GM21390 (cell line): ENCODE results near the gene STEAP1.
A peak's percentile ranks its signal among the peaks of the same experiment; 100 is the strongest.
"Not testable (repeated sequence)": the region's sequence is repeated elsewhere in the genome, so short reads cannot be mapped to it uniquely, and the experiment has no call there.

Experiments
- ATAC-seq: cut with Tn5 transposase; IDR thresholded peaks from one replicate; pipeline ENCODE4 v1.9.1; 2021; ENCODE audit not compliant: unreplicated experiment

Gene STEAP1

GRCh38 chr7:90173127-90173844, 19.0 kb downstream of the STEAP1 start:
- peak; percentile 90 for ATAC-seq

GRCh38 chr7:90175667-90176066, 21.4 kb downstream of the STEAP1 start:
- no peak for ATAC-seq

DNA sequence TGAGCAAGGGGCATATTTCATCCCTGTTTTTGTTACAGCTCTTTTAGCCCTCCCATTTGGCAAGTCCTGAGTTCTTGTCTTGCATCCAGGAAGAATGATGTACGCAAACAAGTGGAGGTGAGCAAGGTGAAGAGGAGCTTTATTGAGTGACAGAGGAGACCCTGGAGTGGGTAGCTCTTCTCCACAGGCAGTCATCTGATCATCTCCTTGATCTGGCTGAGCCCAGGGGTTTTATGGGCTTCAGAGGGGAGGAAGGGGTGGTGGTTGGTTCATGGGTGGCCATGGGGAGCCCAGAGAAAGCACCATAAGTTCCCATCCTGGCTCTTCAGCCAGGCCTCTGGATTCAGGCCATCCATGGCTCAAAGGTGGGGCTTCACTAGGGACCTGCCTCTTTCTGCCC, 21.9 kb downstream of the STEAP1 start:
- ATAC-seq = no peak

- ATAC-seq = no peak
These were observed 23.9 kb downstream of the STEAP1 start for GRCh38 chr7:90178166-90178565.

GRCh38 chr7:90178679-90179278, 24.5 kb downstream of the STEAP1 start:
- peak; percentile 98 for ATAC-seq

GRCh38 chr7:90180011-90180585, 25.8 kb downstream of the STEAP1 start:
- ATAC-seq = no peak

- no peak for ATAC-seq
These were observed 26.4 kb downstream of the STEAP1 start for GRCh38 chr7:90180649-90181048.

GRCh38 chr7:90181485-90181884, 27.2 kb downstream of the STEAP1 start:
- no peak for ATAC-seq

DNA sequence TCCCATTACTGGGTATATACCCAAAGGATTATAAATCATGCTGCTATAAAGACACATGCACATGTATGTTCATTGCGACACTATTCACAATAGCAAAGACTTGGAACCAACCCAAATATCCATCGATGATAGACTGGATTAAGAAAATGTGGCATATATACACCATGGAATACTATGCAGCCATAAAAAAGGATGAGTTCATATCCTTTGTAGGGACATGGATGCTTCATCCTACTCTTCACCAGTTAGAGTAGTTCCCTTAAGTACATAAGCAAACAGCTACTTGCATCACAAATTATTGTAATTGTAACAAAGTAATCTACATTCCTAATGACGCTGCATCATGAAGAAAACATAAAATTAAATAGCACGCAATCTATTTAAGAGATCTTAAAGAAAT, 32.0 kb downstream of the STEAP1 start:
- ATAC-seq = not testable (repeated sequence)

GRCh38 chr7:90187507-90188050, 33.3 kb downstream of the STEAP1 start:
- no peak for ATAC-seq

DNA sequence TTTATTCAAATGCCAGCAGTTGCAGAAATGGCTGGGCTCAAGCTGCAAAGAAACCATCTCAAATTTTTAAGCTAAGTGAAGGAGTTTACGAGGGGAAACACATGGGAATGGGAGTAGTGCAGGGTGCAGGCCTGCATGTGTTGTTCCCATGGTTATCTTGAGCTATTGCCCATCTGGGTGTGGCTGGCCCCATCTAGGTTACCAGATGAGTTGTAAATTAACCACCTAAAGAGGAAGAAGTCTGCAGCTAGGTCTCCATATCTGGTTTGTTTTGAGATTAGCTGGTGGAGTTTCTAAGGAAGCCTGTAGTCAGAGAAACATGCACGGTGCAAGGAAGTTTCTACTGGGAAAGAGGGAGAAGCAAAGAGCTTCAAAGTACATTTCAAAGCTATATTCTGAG, 34.0 kb downstream of the STEAP1 start:
- ATAC-seq = peak; percentile 92

DNA sequence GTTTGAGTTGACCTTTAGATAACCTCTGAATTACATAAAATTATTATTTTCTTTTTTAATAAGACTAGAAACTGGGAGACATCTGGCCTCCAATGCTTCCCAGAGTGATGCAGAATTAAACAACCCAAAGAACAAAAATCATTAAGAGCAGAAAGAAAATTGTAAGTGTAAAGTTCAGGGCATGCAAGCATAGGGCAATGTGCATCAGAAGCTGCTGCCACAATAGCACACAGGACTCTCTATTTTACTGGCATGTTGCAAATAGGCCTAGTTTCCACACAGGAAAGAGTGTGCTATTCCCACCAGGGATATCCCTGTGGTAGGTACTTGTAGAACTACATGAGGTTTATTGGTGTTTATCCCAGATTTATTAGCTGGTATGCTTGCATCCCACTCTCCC, 36.7 kb downstream of the STEAP1 start:
- ATAC-seq = no peak

DNA sequence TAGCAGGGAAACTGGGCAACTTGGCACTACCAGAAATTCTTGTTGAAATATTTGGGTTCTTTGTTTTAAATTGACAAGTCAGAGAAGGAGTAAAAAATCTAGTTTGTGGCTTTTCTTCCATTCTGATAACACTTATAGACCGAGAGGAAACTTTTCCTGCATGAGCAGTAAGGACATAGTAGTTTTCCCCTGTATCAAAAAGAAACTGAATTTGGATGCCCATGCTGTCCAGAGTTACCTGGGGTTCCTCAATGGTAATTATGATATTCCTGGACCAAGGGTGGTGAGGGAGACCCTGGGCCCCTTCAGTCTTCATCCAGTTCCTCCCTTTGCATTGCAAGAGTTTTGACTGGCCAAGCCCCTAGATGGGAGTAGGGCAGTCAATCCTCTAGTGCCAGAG, 37.4 kb downstream of the STEAP1 start:
- no peak for ATAC-seq

- no peak for ATAC-seq
These were observed 38.8 kb downstream of the STEAP1 start for GRCh38 chr7:90192876-90193750.

DNA sequence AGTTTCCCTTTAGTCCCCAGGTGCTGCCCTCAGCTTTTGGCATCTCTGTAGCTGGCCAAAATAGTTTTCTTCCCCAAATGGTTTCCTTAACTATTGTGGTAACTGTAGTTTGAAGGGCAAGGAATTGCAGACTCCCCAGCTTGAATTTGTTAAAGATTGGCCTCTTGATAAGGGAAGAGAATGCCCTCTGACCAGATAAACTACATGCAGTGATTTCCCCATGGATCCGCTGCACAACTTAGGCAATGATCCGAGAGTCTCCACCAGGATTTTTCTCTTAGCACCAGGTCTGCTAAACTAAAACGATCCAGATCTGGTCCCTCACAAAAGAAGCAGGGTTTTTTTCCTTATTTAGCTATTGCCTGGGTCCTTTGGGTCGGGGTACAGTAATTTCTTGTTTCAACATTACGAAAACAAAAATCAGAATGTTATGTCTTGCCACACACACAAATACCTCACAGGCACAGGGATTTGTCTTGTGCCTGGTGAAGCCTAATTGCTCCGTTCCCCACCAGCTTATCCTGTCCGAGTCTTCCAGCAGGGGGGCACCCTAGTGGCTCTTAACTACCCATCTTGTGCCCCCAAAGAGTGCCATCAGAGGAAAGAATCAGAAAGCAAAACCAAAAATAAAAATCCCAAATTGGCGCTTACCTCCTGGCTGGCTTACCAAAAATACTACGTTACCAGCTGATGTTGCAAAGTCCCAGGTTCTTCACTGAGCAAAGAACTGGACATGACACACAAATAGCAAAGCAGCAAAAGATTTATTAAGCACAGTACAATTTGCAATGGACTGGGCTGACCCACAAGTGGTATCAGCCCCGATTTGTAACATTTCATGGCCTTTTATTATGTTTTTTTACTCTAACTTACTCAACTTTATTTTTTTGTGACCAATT, 40.9 kb downstream of the STEAP1 start:
- ATAC-seq = no peak

DNA sequence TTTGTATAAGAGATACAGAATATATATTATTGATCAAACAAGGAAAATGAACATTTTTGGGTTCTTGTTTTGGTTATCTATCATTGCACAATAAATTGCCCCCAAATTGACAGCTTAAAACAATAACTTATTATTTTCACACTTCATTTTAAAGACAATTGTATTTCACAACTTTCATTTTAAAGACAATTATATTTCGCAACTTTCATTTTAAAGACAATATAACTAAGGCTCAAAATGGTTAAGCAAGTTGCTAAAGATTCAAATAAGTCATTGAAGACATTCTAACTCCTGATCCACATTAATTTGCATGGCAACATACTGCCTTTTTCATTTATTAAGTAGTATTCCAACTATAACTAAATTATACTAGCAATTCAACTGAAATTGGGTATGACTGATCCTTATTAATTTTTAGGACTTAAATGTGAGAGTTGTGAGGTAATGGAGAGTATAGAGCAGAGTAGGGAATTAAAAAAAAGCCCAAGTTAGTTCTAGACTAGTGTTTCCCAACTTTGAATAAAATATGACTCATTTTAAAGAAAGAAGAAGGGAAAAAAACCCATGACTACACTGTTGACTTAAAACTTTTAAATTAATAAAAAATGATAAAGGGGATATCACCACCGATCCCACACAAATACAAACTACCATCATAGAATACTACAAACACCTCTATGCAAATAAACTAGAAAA, 47.4 kb downstream of the STEAP1 start:
- ATAC-seq = no peak

DNA sequence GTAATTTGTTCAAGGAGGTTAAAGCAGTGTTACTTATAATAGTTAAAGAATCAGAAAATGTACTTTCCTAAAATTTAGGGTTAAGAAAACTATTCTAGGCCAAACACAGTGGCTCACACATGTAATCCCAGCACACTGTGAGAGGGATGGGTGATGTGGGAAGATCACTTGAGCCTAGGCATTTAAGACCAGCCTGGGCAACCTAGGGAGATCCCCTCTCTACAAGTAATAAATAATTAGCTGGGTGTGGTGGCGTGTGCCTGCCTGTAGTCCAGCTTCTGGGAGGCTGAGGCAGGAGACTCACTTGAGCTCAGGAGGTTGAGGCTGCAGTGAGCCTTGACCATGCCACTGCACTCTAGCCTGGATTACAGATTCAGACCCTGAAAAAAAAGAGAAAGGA, 53.7 kb downstream of the STEAP1 start:
- ATAC-seq = no peak

DNA sequence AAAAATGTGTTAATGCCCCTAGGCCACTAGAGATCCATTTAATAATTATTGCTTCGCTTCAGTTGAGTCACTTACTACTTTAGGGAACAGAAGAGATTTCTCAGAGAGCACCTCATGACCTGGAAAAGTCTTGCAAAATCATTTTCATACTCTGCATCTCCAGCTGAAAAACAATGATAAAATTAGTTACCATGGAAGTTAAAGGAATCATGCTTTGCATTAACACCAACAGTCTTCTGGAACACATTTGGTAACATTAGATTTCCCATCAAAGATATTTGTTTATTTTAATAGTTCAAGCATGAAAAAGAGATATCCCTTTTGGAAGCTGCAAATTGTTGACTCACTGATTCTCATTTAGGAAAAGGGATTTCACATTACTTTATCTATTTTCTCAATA, 55.5 kb downstream of the STEAP1 start:
- no peak for ATAC-seq

DNA sequence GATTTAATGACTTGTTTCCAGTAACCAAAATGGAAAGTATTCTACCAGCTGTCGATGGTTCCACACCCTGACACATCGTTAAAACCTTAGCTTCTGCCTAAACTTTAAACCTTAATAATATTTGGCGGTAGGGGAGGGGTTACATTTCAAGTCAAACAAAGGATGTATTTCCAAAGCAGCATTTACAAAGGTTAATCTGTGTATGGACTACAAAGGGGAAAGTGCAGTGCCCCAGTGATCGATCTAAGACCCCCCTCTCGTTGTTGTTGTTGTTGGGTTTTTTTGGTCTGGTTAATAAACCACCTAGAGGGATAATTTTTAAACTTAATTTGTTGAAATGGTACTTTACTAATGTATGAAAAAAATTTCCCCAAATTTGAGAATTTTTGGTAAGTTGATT, 56.2 kb downstream of the STEAP1 start:
- no peak for ATAC-seq

DNA sequence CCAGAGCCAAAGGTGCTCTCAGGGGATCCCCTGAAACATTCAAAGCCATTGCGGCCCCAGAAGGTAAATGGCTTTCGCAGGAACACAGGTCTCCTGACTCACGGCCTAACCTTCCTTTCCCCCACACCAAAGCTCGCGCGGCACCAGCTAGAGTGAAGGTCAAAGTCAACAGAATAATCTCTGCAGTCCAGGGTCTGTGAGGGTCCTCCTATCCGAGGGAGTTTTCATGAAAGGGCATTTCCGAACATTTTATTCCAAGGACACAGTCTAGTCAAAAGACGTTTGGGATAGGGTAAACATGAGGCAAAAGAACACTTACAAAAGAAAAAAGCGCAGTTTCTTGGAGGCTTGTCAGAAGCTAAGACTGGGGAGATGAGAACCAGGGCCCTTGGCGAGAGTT, 56.7 kb downstream of the STEAP1 start:
- ATAC-seq = peak; percentile 14
